OCI-LY7 (cell line): ENCODE measurements around the gene XYLT1. TPM values are rescaled to one million over a fixed set of nuclear protein-coding genes. Genes with fewer than 3 reads are reported as not detected.

Source experiments
- BruUV-seq: library from RNA; stranded (reverse); fragments of 400-500 nt; replicated peaks from 2 replicates; lab custom pipeline; 2021; lab: Mats Ljungman, UMichigan
- CTCF ChIA-PET: fragments of 300-600 bp; sonication (Branson Sonifier 250); formaldehyde crosslinking; loops from one replicate; lab custom pipeline; 2022; ENCODE audit warnings: antibody characterized with exemption; ENCODE audit not compliant: unreplicated experiment; lab: Charles Lee
- POLR2A ChIA-PET: fragments of 300-600 bp; sonication (Branson Sonifier 250); formaldehyde crosslinking; loops from one replicate; lab custom pipeline; 2022; ENCODE audit warnings: antibody characterized with exemption; lab: Charles Lee
- DNase-seq: peaks from one replicate; pipeline ENCODE4 v3.0.0-alpha.2; 2015; ENCODE audit warnings: low spot score
- H2AFZ ChIP-seq: fragments of 200-600 bp; sonication (generic), shearing (Covaris generic); 2 replicates; pipeline ENCODE4 v1.6.1; 2014; ENCODE audit warnings: mild to moderate bottlenecking, antibody characterized with exemption, low read length, moderate library complexity
- H3K27ac ChIP-seq: fragments of 200-600 bp; sonication (generic); 2 replicates; pipeline ENCODE4 v1.5.1; 2014; ENCODE audit warnings: mixed run types, low read depth, mild to moderate bottlenecking, moderate library complexity, low read length, inconsistent platforms; ENCODE audit not compliant: poor library complexity, severe bottlenecking
- H3K36me3 ChIP-seq: fragments of 200-600 bp; sonication (generic); 2 replicates; pipeline ENCODE4 v1.6.1; 2014; ENCODE audit warnings: mild to moderate bottlenecking, antibody characterized with exemption, low read length, moderate library complexity, mixed read lengths; ENCODE audit not compliant: insufficient read depth
- H3K4me1 ChIP-seq: fragments of 200-600 bp; sonication (generic); 2 replicates; pipeline ENCODE4 v1.5.1; 2014; ENCODE audit warnings: mild to moderate bottlenecking, low read length; ENCODE audit not compliant: insufficient read depth, poor library complexity, severe bottlenecking
- H3K4me2 ChIP-seq: fragments of 200-600 bp; sonication (generic); 2 replicates; pipeline ENCODE4 v1.6.1; 2014; ENCODE audit warnings: mild to moderate bottlenecking, low read length
- H3K4me3 ChIP-seq: fragments of 200-600 bp; sonication (generic); 2 replicates; pipeline ENCODE4 v1.5.1; 2014; ENCODE audit warnings: mild to moderate bottlenecking, low read depth, low read length; ENCODE audit not compliant: poor library complexity, severe bottlenecking
- H3K79me2 ChIP-seq: fragments of 200-600 bp; sonication (generic); 2 replicates; pipeline ENCODE4 v1.6.1; 2016; ENCODE audit warnings: low read depth, mild to moderate bottlenecking, low read length, moderate library complexity, mixed read lengths; ENCODE audit not compliant: insufficient read depth
- H3K9me2 ChIP-seq: fragments of 200-600 bp; sonication (generic); 2 replicates; pipeline ENCODE4 v1.6.1; 2016; ENCODE audit warnings: mild to moderate bottlenecking, low read length, mixed read lengths; ENCODE audit not compliant: insufficient read depth
- H3K9me3 ChIP-seq: fragments of 200-600 bp; sonication (generic); 2 replicates; pipeline ENCODE4 v1.6.1; 2014; ENCODE audit warnings: mild to moderate bottlenecking, mixed run types, low read length, mixed read lengths
- H4K20me1 ChIP-seq: fragments of 200-600 bp; sonication (generic); 2 replicates; pipeline ENCODE4 v1.6.1; 2014; ENCODE audit warnings: mild to moderate bottlenecking, antibody characterized with exemption, low read length, moderate library complexity, mixed read lengths; ENCODE audit not compliant: insufficient read depth
- EZH2phosphoT487 ChIP-seq: fragments of 200-600 bp; sonication (generic); IDR thresholded peaks from 2 replicates; pipeline ENCODE4 v1.6.1; 2018; ENCODE audit warnings: low read depth, borderline replicate concordance, mild to moderate bottlenecking, mixed run types, antibody characterized with exemption, low read length, moderate library complexity, mixed read lengths
- intact Hi-C: fragments of 100-400 bp; cut with micrococcal nuclease; formaldehyde crosslinking; loops from one replicate; pipeline ENCODE4 v1.10.0; 2022; ENCODE audit not compliant: unreplicated experiment
- total RNA-seq, 2 experiments: library from RNA; depleted of rRNA in 1 of 2; stranded (reverse); fragments of >200 nt in 1 of 2; shearing (Covaris generic) in 1 of 2; gene quantifications; 2 replicates each; pipeline ENCODE4 v1.2.3, GENCODE V29; 2014 to 2022
- TF ChIP-seq, protein P1 (sequence below): fragments of 200-600 bp; sonication (generic); conservative IDR thresholded peaks from 2 replicates; pipeline ENCODE4 v1.5.1; 2014; ENCODE audit warnings: mild to moderate bottlenecking, antibody characterized with exemption, low read length, moderate library complexity, mixed read lengths

The XYLT1 gene
- total RNA-seq, 2 experiments from 2014 or later = 36.3 to 50.0 TPM

DNA sequence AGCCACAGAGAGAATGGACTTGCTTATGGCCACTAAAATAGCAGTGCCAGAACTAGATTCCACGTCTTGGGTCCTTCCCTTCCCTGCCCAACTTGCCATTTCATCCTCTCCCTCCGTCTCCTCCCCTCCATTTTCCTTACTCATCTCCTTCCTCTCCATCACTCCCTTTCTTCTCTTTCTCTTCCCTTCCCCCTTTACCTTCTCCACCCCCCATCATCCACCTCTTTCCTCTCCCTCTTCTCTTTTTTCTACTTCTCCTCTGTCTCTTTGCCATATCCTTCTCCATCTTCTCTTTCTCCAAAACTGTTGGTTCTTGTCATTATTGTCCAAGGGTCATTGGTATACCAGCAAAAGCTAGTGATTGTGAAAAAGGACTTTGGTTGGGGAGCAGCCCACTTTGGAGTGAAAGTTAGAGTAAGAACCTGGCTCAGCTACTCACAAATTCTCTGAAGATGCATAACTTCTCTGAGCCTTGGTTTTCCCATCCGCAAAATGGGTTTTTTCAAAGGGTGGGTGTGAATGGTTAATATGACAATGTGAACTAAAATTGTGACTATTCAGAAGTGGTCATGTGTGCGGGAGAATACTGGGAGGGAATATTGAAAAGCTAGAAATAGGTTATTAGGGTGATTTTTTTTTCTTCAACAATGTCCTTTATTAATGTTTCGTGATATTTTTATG is 393.8 kb downstream of the XYLT1 start:
- Histone ChIP-seq H3K9me2 (no peaks in the 10 kb centered on the region), H3K27ac (no peak overlapping the region), H3K79me2 (no peaks in the 10 kb centered on the region), H3K4me1 (no peaks in the 10 kb centered on the region), H4K20me1 (no peaks in the 10 kb centered on the region), H3K4me3 (no peak overlapping the region), H2AFZ (no peak overlapping the region), H3K36me3 (no peaks in the 10 kb centered on the region), H3K9me3 (no peaks in the 10 kb centered on the region), H3K4me2 (no peak overlapping the region)
- ChIA-PET CTCF (no interaction called here), POLR2A (interaction anchor here (0.6 kb wide), 1 partner anchor 535 kb away, joined by 4 read pairs; no protein-coding TSS in a partner anchor)
- intact Hi-C loops = no loop called here
- DNase-seq = no peak
- no TSS peak for BruUV-seq
- no peak for TF ChIP-seq EZH2phosphoT487
- TF ChIP-seq, protein P1, sequence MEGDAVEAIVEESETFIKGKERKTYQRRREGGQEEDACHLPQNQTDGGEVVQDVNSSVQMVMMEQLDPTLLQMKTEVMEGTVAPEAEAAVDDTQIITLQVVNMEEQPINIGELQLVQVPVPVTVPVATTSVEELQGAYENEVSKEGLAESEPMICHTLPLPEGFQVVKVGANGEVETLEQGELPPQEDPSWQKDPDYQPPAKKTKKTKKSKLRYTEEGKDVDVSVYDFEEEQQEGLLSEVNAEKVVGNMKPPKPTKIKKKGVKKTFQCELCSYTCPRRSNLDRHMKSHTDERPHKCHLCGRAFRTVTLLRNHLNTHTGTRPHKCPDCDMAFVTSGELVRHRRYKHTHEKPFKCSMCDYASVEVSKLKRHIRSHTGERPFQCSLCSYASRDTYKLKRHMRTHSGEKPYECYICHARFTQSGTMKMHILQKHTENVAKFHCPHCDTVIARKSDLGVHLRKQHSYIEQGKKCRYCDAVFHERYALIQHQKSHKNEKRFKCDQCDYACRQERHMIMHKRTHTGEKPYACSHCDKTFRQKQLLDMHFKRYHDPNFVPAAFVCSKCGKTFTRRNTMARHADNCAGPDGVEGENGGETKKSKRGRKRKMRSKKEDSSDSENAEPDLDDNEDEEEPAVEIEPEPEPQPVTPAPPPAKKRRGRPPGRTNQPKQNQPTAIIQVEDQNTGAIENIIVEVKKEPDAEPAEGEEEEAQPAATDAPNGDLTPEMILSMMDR = no peak

DNA sequence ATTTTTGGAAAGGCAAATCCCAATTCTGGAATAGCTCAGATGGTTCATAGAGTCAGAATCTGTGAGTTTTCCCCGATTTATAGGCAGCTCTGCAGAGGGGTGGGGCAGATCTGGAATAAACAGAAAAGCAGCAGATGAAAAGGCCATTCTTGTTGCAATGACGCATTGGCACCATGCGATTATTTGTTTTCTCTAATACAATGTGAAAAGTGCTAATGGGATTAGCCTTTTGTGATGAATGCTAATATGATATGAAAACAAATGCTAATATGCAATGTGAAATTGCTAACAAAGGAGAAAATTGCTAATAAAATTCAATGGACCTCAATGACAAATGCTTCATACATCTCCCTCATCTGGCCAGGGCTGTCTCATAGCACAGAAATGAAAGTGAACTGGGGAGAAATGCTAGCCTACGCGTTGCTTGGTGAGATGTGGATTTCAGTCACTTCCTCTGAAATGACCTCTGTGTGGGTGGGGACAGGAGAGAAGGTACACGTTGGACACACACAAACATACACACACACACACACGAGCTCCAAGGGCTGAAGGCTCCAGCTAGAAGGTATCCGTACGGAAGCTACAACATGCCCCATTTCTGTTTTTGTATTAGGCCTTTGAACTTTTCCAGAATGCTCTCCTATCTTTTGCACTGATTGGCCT is 394.5 kb downstream of the XYLT1 start:
- H3K4me2 ChIP-seq = no peak overlapping the region
- H3K36me3 ChIP-seq = no peaks in the 10 kb centered on the region
- BruUV-seq = no TSS peak
- no peaks in the 10 kb centered on the region for H4K20me1 ChIP-seq
- H3K79me2 ChIP-seq = no peaks in the 10 kb centered on the region
- no peak overlapping the region for H2AFZ ChIP-seq
- TF ChIP-seq EZH2phosphoT487 = no peak
- TF ChIP-seq, protein P1 = no peak
- H3K4me3 ChIP-seq = no peak overlapping the region
- no peak overlapping the region for H3K27ac ChIP-seq
- H3K9me3 ChIP-seq = no peaks in the 10 kb centered on the region
- ChIA-PET CTCF (no interaction called here), POLR2A (no interaction called here)
- intact Hi-C loops = no loop called here
- DNase-seq = no peak
- peaks cover under 1% of the 10 kb centered on the region for H3K4me1 ChIP-seq
- H3K9me2 ChIP-seq = no peaks in the 10 kb centered on the region

DNA sequence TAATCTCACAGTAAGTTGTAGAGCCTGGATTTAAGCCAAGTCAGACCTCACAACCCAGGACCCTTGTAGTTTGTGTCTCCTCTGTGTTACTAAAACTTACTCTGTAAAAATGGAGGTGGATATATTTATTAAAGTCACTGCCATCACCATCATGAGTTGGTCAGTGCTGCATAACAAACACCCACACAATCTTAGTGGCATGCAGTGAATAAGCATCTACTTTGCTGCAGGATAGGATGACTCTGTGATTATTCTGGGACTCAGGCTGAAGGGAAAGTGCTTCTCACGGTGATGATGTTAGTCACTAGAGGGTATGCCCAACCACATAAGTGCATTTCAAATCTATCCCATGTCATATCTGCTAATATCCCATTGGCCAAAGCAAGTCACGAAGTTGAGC is 398.7 kb downstream of the XYLT1 start:
- TF ChIP-seq EZH2phosphoT487 = no peak
- TF ChIP-seq, protein P1 = no peak
- Histone ChIP-seq H3K4me3 (no peak overlapping the region), H4K20me1 (no peaks in the 10 kb centered on the region), H3K36me3 (no peaks in the 10 kb centered on the region), H3K4me2 (no peak overlapping the region), H3K27ac (no peak overlapping the region), H3K4me1 (peaks cover 9% of the 10 kb centered on the region), H3K9me3 (no peaks in the 10 kb centered on the region), H3K79me2 (no peaks in the 10 kb centered on the region), H3K9me2 (no peaks in the 10 kb centered on the region), H2AFZ (no peak overlapping the region)
- ChIA-PET POLR2A (no interaction called here), CTCF (no interaction called here)
- no TSS peak for BruUV-seq
- intact Hi-C loops = no loop called here
- no peak for DNase-seq
